GM19025 (cell line): ENCODE data around the gene PIK3R4.

Experiments used
- ATAC-seq: cut with Tn5 transposase; IDR thresholded peaks from one replicate; pipeline ENCODE4 v1.9.1; 2021; ENCODE audit warnings: mild to moderate bottlenecking, low read depth, moderate library complexity; ENCODE audit not compliant: unreplicated experiment

PIK3R4 gene

DNA sequence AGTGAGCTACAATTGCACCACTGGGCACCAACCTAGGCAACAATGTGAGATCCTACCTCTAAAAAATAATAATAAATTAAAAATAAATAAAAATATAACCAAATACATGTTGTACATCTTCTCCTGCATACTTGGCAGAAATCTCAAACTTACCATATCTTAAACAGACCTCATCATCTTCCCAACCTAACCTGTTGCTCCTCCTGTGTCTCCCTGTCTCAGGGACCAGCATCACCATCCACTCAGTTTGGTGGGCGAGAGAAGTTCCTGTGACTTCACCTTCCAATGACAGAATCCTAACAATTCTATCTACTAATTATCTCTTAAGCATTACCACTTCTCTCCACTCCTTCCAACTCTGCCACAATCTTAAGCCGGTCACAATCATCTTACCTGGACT, 3.3 kb downstream of the PIK3R4 start:
- no peak for ATAC-seq

GRCh38 chr3:130741946-130742610, 4.6 kb downstream of the PIK3R4 start:
- ATAC-seq: no peak

DNA sequence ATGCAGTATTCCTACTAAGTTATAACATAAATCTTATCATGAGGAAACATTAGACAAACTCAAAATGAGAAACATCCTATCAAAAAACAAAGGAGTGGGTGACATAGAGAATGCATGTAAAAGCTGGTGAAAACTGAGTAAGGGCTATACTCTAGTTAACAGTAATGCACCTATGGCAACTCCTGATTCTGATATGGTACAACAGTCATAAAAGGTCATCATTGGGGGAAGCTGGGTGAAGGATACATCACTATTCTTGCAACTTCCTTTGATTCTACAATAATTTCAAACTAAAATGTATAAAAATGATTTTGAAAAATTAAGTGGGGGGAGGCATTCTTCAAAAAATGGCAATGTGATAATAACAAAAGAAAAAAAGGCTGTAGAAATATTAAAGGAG, 6.8 kb downstream of the PIK3R4 start:
- no peak for ATAC-seq

- no peak for ATAC-seq
Observed at GRCh38 chr3:130738241-130738640, 8.4 kb downstream of the PIK3R4 start.

DNA sequence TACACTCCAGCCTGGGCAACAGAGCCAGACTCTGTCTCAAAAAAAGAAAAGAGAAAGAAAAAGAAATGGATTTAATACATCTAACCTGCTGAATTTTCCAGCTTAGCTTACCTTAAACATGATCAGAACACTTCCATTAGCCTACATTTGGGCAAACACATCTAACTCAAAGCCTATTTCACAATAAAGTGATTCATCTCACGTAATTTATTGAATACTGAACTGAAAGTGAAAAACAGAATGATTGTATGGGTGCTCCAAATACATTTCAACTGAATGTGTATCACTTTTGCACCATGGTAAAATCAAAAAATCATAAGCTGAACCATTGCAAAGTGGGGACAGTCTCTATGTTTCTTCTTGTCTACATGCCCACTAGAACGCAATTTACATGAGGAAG, 9.0 kb downstream of the PIK3R4 start:
- ATAC-seq: no peak

DNA sequence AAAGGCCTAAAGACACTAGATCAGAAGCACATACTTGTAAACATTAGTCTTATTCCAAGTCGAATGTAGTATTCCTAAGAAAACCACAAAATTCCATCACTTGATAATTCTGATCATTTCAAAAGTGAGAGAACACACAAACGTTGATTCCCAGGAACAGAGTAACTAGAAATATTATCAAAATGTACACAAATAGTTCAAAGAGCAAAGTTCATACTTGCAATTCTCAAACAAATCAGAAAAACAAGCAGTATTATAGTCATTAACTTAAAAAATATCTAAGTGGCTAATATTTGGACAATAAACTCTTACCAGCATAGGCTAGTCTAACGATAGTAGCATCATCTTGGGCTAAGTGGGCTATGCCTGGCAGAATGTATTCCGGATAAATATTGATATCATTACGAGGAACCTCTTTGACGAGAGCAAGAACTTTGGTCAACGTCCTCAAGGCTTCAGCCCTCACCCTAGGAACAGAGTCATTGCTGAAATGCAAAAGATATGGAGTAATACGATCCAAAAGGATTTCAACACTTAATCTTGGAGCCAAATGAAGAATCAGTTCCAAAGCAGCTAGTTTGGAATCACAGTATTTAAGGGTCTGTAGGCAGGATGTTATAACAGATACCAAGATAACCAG, 13.3 kb downstream of the PIK3R4 start:
- ATAC-seq: no peak

DNA sequence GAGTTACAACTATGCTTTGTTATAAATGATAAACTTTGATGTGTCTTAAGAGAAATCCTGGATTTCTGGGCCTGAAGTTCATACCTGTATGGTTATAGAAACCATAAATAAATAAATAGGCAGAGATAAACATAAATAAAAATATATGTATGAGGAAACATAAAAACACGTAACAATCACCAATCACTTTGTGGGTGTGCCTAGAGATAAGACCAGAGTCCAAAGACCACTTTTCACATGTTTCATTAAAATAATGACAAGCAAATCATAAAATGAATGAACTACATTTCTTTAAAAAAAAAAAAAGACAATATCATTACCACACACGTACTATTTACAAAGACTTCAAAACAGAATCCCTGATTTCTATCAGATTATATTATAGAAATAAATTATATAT, 14.1 kb downstream of the PIK3R4 start:
- ATAC-seq: no peak

GRCh38 chr3:130731817-130732216, 14.8 kb downstream of the PIK3R4 start:
- no peak for ATAC-seq

- ATAC-seq: no peak
Observed at GRCh38 chr3:130729154-130729553, 17.5 kb downstream of the PIK3R4 start.

DNA sequence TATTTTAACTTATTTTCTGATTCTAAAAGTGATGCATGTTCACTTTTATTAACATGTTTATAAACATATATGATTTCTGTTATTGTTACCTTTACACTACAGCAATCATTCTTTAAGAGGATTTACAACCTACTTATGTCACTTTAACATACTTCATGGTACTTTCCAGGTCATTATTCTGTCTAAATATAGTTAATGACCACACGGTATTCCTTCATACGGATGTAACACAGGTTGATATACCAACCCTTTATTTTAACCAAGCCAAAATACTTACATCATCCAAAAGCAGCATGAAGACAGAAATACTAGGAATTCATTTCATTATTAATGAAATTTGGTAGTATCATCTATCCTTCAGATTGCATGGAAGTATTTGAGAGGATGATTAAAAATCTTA, 18.6 kb downstream of the PIK3R4 start:
- ATAC-seq: no peak

DNA sequence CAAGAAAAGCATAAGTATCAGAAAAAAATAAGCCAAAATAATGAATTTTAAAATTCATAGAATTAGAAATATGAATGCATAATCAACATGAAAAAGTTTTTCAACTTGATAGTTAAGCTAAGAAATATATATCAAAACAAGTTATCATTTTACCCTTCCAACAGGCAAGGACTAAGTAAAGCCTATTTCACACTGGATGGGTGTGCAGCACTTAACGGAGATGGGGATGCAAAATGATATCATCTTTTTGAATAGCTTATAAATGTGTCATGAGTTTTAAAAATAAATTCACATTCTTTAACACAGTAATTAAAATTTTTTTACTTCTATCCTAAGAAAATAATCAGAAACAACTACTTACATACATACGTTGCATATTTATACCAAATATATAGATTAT, 20.9 kb downstream of the PIK3R4 start:
- ATAC-seq: no peak

DNA sequence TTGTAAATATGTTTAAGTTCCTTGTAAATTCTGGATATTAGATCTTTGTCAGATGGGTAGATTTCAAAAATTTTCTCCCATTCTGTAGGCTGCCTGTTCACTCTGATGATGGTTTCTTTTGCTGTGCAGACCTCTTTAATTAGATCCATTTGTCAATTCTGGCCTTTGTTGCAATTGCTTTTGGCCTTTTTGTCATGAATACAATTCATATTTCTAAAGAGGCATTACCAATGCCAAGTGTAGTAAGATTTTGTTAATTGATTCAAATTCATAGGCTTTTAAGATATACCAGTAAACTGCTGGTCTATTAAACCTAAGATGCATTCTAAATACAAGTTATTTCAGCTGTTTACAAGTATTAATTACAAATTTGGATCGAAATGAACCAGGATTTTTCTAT, 31.0 kb downstream of the PIK3R4 start:
- no peak for ATAC-seq

DNA sequence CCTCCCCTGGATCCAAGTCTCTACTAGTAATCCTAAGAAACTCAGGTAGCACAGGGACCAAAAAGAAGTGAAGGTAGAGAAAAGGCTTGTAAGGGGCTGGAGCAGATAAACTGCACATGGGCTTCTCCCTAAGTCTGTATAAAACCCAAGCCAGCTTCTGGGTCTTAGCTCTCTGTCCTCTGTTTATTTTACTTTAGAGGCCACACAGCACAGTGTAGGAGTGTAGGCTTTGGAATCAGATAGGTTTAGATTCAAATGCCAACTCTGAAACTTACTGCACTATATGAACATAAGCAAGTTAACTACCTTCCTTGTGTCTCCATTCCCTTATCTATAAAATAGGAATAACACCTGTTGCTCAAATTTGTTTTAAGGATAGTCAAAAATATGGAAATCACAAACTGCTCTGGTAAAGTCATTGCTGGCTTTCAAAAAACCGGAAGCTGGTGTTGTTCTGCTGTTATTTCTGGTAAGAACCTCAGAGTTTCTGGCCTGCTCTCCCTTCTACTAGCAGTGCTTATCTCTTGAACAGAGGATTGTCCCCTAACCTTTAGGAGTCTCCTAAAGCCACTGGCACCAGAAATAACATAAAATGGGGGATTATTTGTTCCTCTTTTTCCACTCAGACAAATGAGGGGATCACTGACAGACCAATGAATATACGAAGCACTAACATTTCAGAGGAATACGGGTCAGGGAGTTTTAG, 33.8 kb downstream of the PIK3R4 start:
- no peak for ATAC-seq

- ATAC-seq: no peak
Observed at GRCh38 chr3:130711565-130712324, 34.9 kb downstream of the PIK3R4 start.

DNA sequence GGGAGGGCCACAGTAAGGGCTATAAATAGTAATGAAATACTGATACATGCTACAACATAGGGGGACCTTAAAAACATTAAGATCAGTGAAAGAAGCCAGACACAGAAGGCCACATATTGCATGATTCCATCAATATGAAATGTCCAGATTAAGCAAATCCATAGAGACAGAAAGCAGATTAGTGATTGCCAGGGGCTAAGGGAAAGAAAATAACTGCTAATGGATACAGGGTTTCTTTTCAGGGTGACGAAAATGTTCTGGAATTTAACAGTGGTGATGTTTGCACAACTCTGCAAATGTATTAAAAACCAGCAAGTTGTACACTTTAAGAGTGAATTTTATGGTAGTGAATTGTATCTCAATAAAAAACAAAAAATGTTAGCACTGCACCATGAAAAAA, 37.0 kb downstream of the PIK3R4 start:
- ATAC-seq: no peak

- no peak for ATAC-seq
Observed at GRCh38 chr3:130707902-130708601, 38.6 kb downstream of the PIK3R4 start.

GRCh38 chr3:130705501-130705900, 41.1 kb downstream of the PIK3R4 start:
- no peak for ATAC-seq

- no peak for ATAC-seq
Observed at GRCh38 chr3:130702985-130703384, 43.6 kb downstream of the PIK3R4 start.

DNA sequence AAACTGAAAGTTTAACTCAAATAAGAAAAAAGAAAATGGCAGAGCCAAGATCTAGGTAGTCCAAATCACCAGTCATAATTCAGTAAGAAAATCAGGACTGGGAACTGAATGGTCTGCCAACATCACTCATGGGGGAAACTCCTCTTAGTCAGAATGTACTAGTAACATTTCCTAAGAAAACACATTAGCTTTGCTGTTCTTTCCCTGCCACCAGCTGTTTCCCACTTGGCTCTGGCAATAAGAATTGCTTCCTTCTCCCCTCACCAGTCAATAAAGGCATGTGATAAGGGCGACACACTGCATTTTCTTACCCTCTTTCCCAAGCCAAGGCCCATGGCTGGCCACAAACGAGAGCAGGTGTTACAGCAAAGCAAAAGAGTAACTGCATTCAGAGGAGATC, 46.1 kb downstream of the PIK3R4 start:
- ATAC-seq: no peak

GRCh38 chr3:130699765-130700164, 46.9 kb downstream of the PIK3R4 start:
- ATAC-seq: no peak

DNA sequence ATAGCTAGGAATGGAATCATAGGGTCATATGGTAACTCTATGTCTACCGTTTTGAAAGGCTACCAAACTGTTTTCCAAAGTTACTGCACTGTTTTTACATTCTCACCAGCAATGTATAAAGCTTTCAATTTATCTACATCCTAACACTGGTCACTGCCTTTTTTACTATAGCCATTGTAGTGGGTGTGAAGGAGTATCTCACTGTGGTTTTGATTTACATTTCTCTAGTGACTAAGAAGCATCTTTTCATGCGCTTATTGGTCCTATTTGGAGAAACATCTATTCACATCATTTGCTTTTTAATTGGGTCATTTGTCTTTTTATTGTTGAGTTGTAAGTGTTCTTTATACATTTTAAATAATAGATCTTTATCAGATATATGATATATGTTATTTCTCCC, 53.3 kb downstream of the PIK3R4 start:
- no peak for ATAC-seq
